GM21526 (cell line): ENCODE measurements around the gene H2BK1.

ENCODE experiments used
- ATAC-seq: cut with Tn5 transposase; IDR thresholded peaks from one replicate; pipeline ENCODE4 v1.9.1; 2021; ENCODE audit warnings: moderate library complexity; ENCODE audit not compliant: unreplicated experiment, low FRiP score

Gene H2BK1

GRCh38 chr7:151210087-151210854, at the start of gene H2BK1:
H2BK1 (minus strand) TSS chr7:151210488; CDS start chr7:151210318, 170 bp downstream.
- ATAC-seq: no peak

- ATAC-seq: no peak
Measured at GRCh38 chr7:151257990-151258389, 47.7 kb upstream of the H2BK1 start.

GRCh38 chr7:151256410-151257045, 46.2 kb upstream of the H2BK1 start:
- ATAC-seq: no peak

DNA sequence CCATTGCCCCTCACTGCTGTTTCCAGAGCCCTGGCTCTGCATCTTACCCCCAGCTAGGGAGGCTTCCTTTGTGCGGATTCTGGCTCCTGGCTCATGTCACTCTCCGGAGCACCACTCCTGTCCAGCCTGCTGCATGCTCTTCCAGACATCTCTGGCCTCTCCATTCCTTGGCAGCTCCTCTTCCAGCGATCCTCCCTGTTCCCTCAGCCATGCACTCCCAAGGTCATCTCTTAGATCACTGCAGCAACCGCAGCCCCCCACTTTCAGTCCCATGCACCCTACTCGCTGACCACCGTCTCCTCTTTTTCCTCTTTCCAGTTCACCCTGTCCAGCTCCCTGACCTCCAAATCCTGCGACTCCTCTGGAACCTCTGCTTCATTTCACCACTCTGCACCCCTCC, 45.1 kb upstream of the H2BK1 start:
- ATAC-seq: no peak

DNA sequence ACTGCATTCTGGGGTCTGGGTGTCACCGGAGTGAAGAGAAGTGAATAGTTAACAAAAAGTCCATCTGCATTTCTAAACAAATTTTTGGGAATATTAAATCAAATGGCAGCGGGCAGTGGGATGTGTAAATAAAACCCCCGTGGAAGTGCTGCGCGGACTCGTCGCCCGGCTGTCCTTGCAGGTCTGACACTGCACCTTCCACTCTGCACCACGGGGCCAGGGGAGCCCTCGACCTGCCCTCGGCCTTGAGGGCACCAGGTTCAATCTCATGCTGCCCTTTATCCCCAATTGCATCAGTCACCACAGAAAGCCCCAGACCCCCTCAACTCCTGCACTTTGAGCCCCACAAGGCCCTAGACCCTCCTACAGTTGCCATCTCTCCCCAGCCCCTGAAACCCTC, 44.6 kb upstream of the H2BK1 start:
- ATAC-seq: no peak

DNA sequence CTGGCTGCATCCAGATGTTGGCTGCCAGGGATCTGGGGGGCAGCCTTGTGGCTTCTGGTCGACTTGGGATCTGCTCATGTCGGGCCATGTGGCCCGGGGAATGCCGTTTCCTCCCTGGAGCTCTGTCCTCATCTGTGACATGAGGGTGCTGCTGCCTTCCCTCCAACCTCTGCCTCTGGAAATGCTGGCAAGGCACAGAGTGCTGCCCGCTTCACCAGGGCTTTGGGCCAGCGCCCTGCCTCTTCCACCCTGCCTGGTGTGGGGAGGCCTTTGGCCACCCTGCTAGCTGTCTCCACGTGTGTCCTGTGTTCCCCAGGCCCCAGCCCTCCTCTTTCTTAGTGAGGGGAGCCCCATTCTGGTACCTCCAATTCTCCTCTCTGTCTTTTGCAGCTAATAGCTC, 44.0 kb upstream of the H2BK1 start:
- ATAC-seq: no peak

GRCh38 chr7:151252961-151253711, 42.8 kb upstream of the H2BK1 start:
- ATAC-seq: no peak

DNA sequence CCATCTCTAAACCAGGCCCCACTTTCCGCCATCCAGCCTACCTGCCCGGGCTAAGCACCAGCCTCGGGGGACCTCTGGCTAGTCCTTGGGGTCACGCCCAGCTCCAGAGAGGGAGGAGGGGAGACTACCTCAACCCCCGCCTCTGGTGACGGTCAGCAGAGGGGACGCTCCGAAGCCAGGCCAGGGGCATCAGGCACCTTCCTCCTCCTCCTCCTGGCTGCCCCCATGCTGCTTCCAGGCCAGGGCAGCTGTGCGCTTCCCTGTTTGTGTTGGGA, 42.2 kb upstream of the H2BK1 start:
- no peak for ATAC-seq

DNA sequence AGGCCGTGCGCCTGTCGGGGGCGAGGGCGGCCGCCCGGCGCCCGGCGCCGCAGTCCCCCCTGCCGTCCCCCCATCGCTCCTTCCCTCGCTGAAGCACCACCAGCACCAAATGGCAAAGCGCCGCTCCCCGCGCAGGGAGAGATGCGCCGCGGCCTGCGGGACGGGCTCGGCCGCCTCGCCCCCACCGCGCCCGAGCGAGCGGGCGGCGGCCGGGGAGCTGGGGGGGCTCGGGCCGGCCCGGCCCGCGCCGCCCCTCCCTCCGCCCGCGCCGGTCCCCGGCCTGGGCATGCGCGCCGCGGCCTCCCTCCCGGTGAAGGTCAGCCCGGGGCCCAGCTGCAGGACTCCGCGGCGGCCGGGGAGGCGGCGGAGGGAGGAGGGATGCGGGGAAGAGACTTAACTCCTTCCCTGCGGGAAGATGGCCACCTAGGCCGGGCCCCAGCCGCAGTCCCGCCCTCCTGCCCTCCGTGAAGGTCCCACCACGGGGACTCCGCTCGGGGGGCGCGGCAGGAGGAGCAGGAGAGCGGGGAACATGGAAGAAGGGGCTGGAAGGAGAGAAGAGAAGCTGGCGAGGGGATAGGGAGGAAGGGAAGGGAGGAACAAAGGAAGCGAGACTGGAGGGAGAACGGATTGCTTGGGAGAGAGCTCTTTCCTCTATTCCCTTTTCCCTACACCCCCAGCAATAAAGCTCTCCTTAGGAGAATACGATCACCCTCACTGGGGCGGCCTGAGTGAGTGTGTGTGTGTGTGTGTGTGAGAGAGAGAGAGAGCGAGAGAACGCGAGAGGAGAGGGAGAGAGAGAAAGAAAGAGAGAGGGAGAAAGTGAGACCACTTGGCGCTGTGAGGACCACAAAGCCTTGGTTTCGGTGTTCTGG, 41.6 kb upstream of the H2BK1 start:
- no peak for ATAC-seq

DNA sequence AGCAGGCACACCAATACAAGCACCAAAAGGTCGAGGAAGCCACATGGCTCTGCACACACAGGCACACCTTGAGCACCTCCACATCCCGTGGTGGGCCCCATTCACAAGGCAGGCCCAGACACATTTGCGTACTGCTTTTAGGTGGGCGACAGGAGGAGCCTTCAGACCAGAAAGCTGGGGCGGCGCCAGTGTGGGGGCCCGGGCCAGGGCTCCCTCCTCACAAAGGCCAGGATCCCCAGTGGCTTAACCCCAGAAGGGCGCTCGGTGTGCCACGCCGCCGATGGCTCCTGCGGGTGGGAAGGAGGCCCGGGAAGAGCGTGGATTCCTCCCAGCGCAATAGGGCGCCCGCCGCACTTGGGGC, 41.0 kb upstream of the H2BK1 start:
- ATAC-seq: no peak

DNA sequence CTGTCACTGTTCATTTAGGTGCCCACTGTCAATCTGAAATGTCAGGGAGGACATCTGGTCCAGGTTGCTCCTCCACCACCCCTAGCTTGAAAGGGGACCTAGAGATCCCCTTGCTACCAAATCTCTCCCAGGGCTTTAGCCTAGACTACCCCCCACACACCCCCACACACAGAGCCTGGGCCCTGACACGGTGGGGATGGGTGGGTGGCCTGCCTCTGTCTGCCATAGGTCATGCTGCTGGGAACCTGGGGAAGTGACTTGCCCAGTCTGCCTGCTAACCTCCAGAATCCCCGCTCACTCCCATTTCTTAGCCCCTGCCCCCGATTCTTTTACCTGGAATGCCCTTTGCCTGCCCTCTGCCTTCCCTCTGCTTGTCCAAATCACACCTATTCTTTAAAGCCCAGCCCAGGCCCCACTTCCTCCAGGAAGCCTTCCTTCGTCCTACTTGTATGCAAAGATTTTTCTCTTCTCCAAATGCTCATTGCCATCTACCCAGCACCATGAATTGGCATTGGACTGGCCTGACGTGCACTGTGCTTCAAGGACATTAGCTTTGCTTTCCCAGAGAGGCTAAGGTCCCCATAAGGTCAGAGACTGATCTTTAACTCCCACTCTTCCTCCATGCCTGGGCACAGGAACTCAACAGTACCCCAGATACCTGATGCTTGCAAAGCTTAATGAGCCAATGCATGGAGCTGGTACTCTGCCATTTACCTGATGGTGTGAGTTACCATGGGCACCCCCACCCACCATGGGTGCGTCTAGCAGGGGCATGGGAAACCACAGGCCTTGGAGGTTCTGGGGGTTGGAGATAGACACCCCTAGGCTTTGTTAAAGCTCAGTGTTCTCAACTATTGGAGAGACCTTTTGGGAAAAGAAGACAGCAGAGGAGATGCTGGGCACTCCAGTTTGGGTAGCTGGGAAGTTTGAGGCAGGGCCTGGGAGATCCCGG, 40.2 kb upstream of the H2BK1 start:
- ATAC-seq: no peak

DNA sequence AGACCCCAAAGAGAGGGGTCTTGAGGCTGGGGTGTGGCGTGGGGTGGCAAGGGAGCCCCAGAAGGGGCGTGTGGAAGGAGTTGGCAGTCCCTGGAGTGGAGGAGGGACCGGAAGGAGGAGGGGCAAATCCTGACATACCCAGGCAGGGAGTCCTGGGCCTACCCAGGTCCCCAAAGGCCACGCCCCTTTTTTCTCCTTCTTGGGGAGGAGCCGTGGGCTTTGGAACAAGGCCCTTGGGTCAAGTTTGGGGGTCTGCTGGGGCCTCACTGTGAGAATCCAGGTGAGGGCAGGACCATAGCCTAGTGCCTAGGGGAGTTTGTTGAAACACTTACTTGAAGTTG, 39.4 kb upstream of the H2BK1 start:
- ATAC-seq: no peak

DNA sequence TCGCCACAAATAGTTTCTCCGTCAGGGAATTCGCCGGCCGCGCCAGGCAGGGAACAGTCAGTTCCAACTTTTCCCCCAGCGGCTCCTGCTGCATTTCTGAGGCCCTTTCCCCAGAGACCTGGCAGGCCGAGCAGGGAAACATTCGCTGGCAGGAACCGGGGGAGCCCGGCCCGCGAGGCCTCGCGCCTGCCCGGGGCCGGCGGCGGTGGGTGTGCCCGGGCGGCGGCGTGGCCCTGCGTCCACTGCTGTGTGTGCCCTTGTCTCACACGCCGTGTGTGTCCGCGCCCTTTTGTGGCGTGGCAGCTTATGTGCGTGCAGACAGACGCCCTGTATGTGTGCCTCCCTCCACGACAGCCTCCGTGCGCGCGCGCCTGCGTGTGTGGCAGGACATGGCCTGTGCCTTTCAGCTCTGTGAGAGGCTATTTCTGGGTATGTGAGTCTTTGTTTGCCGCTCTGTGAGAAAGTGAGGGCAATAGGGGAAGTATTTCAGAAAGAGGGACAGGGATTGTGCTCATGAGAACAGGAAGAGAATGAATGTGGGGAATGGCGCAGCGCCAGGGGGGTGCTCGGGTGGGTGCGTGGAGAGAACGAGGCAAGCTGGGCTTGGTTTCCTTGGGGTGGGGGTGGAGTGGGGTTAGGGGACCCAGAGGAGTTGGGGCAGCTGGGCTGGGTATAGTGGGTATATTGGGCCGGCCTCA, 38.9 kb upstream of the H2BK1 start:
- no peak for ATAC-seq

- ATAC-seq: no peak
Measured at GRCh38 chr7:151248346-151249033, 38.2 kb upstream of the H2BK1 start, which contains the start of gene SMARCD3. SMARCD3 (minus strand) TSS chr7:151248694; CDS start chr7:151248562, 132 bp downstream.

GRCh38 chr7:151247611-151248345, 37.5 kb upstream of the H2BK1 start:
- no peak for ATAC-seq

DNA sequence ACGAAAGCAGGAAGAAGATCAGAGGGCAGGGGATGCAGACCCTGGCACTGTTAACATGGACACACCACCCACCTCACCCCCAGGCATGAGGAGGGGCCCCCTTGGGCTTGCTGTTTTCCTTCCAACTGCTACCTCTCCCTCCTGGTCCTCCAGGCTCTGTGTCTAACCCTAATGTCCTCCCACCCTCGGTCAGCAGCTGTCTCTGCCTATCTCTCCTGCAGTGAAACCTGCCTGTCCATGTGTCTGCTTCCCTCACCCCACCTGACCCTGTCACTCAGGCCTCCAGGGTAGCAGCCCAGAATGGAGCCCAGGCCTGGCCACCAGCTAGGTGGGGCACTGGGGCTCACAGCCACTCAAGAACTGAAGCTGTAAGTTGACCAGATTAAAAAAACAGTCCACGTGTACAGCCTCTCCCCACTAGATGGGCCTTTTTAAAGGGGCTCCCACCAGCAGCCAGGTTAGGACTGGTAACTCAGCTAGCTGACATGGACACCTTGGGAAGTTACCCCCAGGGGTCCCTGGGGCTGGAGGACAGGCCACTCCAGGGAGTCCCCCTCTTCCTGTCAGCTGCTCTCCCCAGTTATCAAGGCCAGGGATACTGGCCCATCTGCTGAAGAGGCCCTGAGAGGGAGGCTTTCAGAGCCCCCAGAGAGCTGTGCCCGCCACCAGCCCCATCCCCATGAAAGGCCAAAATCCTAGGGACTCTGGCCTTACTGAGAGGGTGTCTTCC, 36.7 kb upstream of the H2BK1 start:
- ATAC-seq: no peak

DNA sequence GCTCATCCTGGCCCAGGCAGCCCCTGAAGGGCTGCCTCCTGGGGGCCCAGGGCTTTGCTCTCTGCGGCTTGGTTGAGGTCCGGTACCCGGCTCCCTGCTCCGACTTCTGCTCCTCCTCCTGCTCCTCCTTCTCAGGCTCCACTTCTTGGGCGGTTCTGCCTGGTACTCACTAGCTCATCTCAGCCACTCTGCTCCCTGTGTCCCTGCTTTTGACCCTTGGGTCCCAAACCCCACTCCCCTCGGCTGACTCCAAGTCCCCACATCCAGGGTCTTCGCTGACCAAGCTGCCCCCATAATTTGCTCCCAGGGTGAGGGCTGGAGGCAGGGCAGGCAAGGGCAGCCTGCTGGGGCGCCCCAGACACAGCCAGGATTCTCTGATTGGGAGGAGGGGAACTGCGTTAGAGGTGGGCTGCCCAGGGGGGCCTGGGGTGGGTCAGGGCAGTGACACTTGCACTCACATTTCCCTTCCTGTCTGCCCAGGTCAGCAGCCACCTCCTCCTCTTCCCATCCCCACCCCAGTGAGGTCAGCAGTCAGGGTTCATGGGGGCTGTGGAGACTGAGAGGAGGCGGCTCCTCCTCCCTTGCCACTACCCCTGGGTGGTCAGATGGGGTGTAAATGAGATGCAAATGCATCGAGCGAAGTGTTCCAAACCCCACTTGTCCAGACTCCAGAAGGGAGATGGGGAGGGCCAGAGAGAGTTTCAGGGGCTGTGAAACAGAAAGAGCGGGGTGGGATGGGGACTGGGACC, 36.0 kb upstream of the H2BK1 start:
- no peak for ATAC-seq
